Inflammatory macrophage treated with lipopolysaccharide for 4 hours (primary cell): ENCODE measurements around the gene MRPS31.

ENCODE experiments used
- DNase-seq: peaks from one replicate; pipeline ENCODE4 v3.0.0-alpha.2; 2020

Gene MRPS31

GRCh38 chr13:40770934-40771618 lies at the start of gene MRPS31:
Gene MRPS31, minus strand, starts transcription at chr13:40771190. Its CDS starts 54 bp downstream, at chr13:40771136.
- DNase-seq: peak; percentile 97

GRCh38 chr13:40819797-40820315 lies 48.9 kb upstream of the MRPS31 start:
- no peak for DNase-seq

- no peak for DNase-seq
These were observed 47.9 kb upstream of the MRPS31 start for GRCh38 chr13:40818926-40819325.

DNA sequence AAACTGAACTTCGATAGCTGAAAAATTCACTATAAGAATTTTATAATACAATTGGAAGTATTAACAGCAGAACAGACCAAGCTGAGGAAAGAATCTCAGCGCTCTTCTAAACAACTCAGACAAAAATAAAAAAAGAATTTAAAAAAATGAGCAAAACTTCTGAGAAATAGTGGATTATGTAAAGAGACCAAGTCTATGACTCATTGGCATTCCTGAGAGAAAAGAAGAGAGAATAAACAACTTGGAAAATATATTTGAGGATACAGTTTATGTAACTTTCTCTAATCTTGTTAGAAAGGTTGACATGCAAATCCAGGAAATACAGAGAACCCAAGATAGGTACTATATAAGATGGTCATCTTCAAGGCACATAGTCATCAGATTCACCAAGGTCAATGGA lies 43.8 kb upstream of the MRPS31 start:
- DNase-seq: no peak

- peak; percentile 50 for DNase-seq
These were observed 42.9 kb upstream of the MRPS31 start for GRCh38 chr13:40813667-40814454.

- DNase-seq: no peak
These were observed 41.9 kb upstream of the MRPS31 start for GRCh38 chr13:40812724-40813445.

GRCh38 chr13:40812102-40812501 lies 41.1 kb upstream of the MRPS31 start:
- peak; percentile 37 for DNase-seq

DNA sequence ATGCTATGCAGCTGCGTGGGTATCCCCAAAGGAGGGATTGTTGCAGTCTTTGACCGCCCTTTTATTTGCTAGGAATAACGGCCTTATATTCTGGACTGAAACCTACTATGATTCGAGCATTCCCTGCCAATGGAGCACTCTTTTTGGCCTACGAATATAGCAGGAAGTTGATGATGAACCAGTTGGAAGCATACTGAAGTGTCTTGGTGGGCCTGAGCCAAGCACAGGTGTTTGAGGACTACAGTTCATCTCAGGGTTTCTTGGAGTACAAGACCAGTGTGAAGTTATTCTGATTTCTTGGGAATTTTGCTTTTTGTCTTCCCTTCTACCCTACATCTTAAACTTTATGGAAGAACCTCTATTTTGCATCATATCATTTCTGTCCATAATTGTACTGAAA lies 38.5 kb upstream of the MRPS31 start:
- no peak for DNase-seq

GRCh38 chr13:40806241-40806640 lies 35.3 kb upstream of the MRPS31 start:
- DNase-seq: no peak

DNA sequence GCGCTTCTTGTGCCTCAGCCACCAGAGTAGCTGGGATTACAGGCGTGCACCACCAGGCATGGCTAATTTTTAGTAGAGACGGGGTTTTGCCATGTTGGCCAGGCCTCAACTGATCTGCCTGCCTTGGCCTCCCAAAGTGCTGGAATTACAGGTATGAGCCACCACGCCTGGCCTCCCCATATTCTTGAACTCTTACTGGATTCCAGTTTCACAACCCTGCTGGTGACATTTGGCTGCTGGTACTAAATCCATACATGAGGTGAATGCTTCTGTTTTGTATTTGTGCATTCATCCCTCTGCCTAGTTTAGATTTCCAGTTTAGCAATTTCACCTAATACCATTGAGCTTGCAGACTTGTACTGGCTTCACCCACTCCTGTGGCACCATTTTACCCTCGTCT lies 32.3 kb upstream of the MRPS31 start:
- no peak for DNase-seq

DNA sequence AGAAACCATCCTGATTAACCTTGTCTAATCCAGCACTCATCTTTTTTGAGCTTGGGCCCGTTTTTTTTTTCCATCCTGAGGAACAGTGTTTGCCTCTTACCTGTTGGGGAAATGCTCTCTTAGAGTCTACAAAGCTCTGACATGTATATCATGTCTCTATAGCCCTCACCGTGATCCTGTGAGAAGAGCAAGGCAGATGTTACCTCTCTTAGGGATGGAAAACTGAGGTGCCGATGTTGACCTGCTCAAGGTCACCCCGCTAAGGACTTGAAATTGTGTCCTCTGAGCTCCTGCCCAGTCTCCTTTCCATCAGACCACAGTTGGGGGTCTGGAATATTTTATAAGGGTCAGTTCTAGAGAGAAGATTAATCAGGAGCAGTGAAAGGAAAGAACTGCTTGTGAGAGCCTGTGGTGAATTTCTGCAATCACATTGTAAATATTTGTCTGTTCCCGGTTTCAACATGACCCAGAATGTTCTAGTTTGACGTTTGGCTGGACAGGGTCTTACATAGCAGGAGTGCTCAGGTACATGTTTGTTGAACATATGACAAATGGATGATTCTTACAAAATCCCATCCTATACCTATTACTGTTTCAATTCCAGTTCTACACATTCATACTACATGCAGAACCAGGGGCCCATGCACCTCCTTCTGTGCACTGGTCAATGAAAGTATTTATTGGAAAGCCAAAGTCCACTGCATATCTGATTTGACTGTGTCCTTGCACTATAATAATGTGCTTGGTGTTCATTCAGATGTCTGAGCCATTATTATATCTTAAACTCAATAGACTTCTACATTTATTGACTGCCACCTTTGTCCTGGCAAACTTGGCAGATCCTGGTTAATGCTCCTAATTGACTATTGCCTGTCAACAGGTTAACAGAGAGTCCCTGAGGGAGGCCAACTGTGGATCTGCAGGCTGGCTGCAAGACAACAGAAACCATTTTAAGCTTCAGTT lies 30.5 kb upstream of the MRPS31 start:
- no peak for DNase-seq

GRCh38 chr13:40800559-40800958 lies 29.6 kb upstream of the MRPS31 start:
- no peak for DNase-seq

DNA sequence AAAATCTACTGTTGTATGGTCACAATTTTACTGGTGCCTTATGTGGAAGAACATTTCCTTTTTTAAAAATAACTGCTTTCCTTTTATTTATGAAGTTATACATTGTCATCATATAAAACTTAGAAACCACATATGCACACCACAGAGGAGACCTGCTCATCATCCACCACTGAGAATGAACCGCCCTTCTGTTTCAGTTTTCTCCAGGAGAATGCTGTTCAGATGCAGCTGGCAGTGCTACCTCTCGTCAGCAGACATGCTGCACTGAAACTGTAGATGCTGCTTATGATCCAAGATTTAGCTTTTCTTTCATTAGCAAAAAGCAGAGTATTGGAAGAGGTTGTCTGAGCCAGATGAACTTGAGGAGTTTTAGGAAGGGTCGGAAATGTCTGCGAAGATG lies 28.5 kb upstream of the MRPS31 start:
- DNase-seq: no peak

DNA sequence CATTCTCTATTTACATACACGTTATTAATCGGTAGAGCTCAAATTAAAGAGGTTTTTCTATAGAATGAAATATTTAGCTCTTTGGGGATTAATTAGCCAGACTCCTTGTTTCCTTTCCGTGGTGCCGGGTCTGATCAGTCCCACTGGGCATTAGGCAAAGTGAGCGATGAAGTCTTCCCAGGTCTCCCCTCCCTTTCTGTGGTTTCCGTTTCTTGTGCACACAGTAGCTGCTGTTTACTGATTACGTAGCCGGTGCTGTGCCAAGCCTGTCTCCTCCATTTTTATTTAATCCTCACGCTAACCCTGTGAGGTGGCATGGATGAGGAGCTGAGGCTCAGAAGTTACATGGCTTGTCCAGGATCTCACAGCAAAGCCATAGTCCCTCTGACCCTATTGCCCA lies 27.4 kb upstream of the MRPS31 start:
- DNase-seq: peak; percentile 15

GRCh38 chr13:40796649-40797048 lies 25.7 kb upstream of the MRPS31 start:
- DNase-seq: no peak

DNA sequence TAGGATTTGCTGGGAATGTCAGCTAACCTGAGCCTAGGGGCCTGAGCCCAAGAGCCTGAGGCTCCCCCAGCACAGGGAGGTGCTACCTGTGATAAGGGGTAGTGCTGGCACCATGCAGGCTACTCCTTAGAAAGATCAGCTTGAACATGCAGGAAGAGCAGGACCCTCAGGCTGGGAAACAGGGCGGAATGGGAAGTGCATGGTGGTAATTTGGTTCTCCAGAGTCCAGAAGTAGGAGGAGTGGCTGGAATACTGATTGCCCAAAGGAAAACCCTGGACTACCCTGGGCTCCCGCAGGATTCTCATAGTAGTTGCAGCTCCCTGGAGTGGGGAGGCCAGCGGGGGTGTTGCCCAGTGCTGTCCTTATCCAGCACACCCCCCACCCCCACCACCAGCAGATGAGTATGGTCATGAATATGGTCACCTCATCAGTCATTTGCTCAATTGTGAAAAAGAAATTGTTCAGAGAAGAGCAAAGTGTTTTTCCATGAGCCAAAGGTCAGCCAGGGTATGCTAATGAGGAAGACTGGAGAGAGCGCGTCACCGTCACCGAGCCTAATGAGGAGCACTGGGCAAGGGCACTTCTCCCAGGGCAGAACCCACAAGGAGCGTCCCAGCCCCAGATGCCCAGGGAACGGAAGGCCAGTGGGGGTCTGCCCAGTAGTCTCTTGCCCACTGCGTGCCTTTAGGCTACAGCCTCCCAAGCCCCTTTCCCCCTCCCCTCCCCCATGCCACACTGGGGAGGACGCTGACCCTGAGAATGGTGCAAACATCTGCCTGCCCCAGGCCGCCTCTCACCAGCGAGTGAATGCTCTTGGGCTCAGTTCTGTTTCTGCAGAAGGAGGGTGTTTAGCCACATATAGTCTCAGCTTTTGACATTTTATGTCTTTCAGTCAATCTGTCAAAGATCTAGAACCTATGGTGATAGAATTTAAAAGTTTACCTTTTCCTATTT lies 23.7 kb upstream of the MRPS31 start:
- no peak for DNase-seq

GRCh38 chr13:40793339-40793738 lies 22.3 kb upstream of the MRPS31 start:
- no peak for DNase-seq

- no peak for DNase-seq
These were observed 21.5 kb upstream of the MRPS31 start for GRCh38 chr13:40792284-40793051.

GRCh38 chr13:40790154-40790616 lies 19.2 kb upstream of the MRPS31 start:
- no peak for DNase-seq
